T-cell (primary cell): Measurements from ENCODE around the gene LATS2. TPM values are rescaled to one million over a fixed set of nuclear protein-coding genes. Genes with fewer than 3 reads are reported as not detected.
A peak's percentile ranks its signal among the peaks of the same experiment; 100 is the strongest.

Source experiments
- ATAC-seq, 4 experiments: fragments of 200-7000 bp in 3 of 4; fragments of 150-1000 bp in 1 of 4; cut with Tn5 transposase; replicated peaks in 1 of 4; 1 replicate in 3 of 4; 2 replicates in 1 of 4; pipeline ENCODE4 v1.10.0; 2021; ENCODE audit warnings: moderate library complexity in 3 of 4, mild to moderate bottlenecking in 2 of 4, moderate number of reproducible peaks in 1 of 4
- CTCF ChIA-PET, 2 donors: fragments of 300-600 bp; sonication (Branson Sonifier 250); formaldehyde crosslinking; loops; one replicate each; lab custom pipeline; 2022; ENCODE audit warnings: antibody characterized with exemption in 2 of 2; lab: Charles Lee
- POLR2A ChIA-PET, 2 donors: fragments of 300-600 bp; sonication (Branson Sonifier 250); formaldehyde crosslinking; loops; one replicate each; lab custom pipeline; 2022; ENCODE audit warnings: antibody characterized with exemption in 2 of 2; lab: Charles Lee
- DNase-seq, 35 experiments: peaks; one replicate each; pipeline versions ENCODE4 v3.0.0 to v3.0.0-alpha.2; 2013 to 2023
- H3K27ac ChIP-seq: one replicate; pipeline ENCODE4 v1.5.1; 2013; ENCODE audit warnings: low read length
- H3K27me3 ChIP-seq, 2 experiments: replicated peaks in 1 of 2; 1 replicate in 1 of 2; 2 replicates in 1 of 2; pipeline versions ENCODE4 v1.6.1 to v1.7.0; 2013; ENCODE audit warnings: low read length in 1 of 2, mixed read lengths in 1 of 2; ENCODE audit not compliant: control insufficient read depth in 2 of 2, insufficient read depth in 2 of 2; ENCODE audit errors: extremely low read depth in 1 of 2
- H3K36me3 ChIP-seq, 2 donors: 1 replicate in 1 of 2; 2 replicates in 1 of 2; pipeline versions ENCODE4 v1.6.1 to v1.7.0; 2013; ENCODE audit warnings: low read length in 1 of 2; ENCODE audit not compliant: control insufficient read depth in 2 of 2, insufficient read depth in 1 of 2; ENCODE audit errors: extremely low read depth in 1 of 2
- H3K4me1 ChIP-seq, 2 experiments: 1 replicate in 1 of 2; 2 replicates in 1 of 2; pipeline versions ENCODE4 v1.6.1 to v1.7.0; 2013; ENCODE audit warnings: low read length in 2 of 2, mixed read lengths in 1 of 2; ENCODE audit not compliant: insufficient read depth in 2 of 2, control insufficient read depth in 1 of 2; ENCODE audit errors: extremely low read depth in 1 of 2
- H3K4me3 ChIP-seq, 2 donors: 1 replicate in 1 of 2; 2 replicates in 1 of 2; pipeline versions ENCODE4 v1.5.1 to v1.7.0; 2013; ENCODE audit warnings: mild to moderate bottlenecking in 2 of 2, low read length in 1 of 2, moderate library complexity in 1 of 2; ENCODE audit not compliant: control insufficient read depth in 1 of 2; ENCODE audit errors: extremely low read depth in 1 of 2
- H3K9me3 ChIP-seq: 2 replicates; pipeline ENCODE4 v1.7.0; 2013
- H3K27ac Mint-ChIP-seq, 2 donors: one replicate each; pipeline ENCODE4 v1.8.0; 2020 to 2021; ENCODE audit warnings: mild to moderate bottlenecking in 2 of 2, mixed read lengths in 2 of 2
- H3K27me3 Mint-ChIP-seq, 2 donors: one replicate each; pipeline ENCODE4 v1.8.0; 2021 to 2022; ENCODE audit warnings: mixed read lengths in 2 of 2
- H3K36me3 Mint-ChIP-seq: one replicate; pipeline ENCODE4 v1.8.0; 2021; ENCODE audit warnings: mixed read lengths
- H3K4me1 Mint-ChIP-seq, 3 donors: one replicate each; pipeline ENCODE4 v1.8.0; 2020 to 2022; ENCODE audit warnings: mixed read lengths in 3 of 3, mild to moderate bottlenecking in 1 of 3
- H3K4me3 Mint-ChIP-seq, 3 donors: one replicate each; pipeline ENCODE4 v1.8.0; 2020 to 2022; ENCODE audit warnings: mild to moderate bottlenecking in 3 of 3, mixed read lengths in 3 of 3, moderate library complexity in 3 of 3
- H3K9me3 Mint-ChIP-seq, 3 donors: one replicate each; pipeline ENCODE4 v1.8.0; 2020 to 2022; ENCODE audit warnings: mixed read lengths in 3 of 3
- WGBS: methylation state at CpG from one replicate; pipeline ENCODE4 v1.1.5; 2013; ENCODE audit warnings: missing lambda C conversion rate; ENCODE audit not compliant: insufficient coverage; 5-methylcytosine and 5-hydroxymethylcytosine counted together
- total RNA-seq, 35 experiments: library from RNA in 6 of 35; stranded (reverse) in 6 of 35; fragments of 120-200 nt in 1 of 35; gene quantifications; one replicate each; pipeline versions ENCODE4 v1.2.1 to v1.2.4 and lab custom pipeline; 2013 to 2026

The LATS2 gene
- total RNA-seq, 5 donors from 2014 or later (not counting 1 experiment from before 2014, with no cell fraction given), result 0.88 to 4.2 (median 2.7) TPM

GRCh38 chr13:21018220-21018619, 43.2 kb downstream of the LATS2 start:
- Histone ChIP-seq H3K4me1 (peaks cover 0 to 3% of the 10 kb centered on the region in 2 experiments), H3K9me3 (no peaks in the 10 kb centered on the region), H3K4me3 (no peak overlapping the region), H3K27me3 (no peaks in the 10 kb centered on the region), H3K36me3 (no peaks in the 10 kb centered on the region), H3K27ac (no peak overlapping the region)
- WGBS, result 97% methylated on average over 2 of the region's 4 CpGs
- no peaks in the 10 kb centered on the region for H3K36me3 Mint-ChIP-seq
- DNase-seq (no peak), ATAC-seq (no peak)
- POLR2A ChIA-PET, result no interaction called here
- no peak overlapping the region for H3K4me3 Mint-ChIP-seq
- peaks cover 0 to 19% (median 13%) of the 10 kb centered on the region in 3 donors for H3K4me1 Mint-ChIP-seq
- no peak overlapping the region for H3K27ac Mint-ChIP-seq
- no peaks in the 10 kb centered on the region for H3K9me3 Mint-ChIP-seq
- H3K27me3 Mint-ChIP-seq, result no peaks in the 10 kb centered on the region
- CTCF ChIA-PET, result interaction anchor here in 1 of 2 donors (0.7 kb wide), 1 partner anchor 28 kb away, joined by 4 read pairs; no protein-coding TSS in a partner anchor

GRCh38 chr13:21016487-21016886, 44.9 kb downstream of the LATS2 start:
- WGBS, result 86% methylated on average over 4 of the region's 4 CpGs
- Mint-ChIP-seq H3K9me3 (no peaks in the 10 kb centered on the region), H3K36me3 (no peaks in the 10 kb centered on the region), H3K4me1 (peaks cover 0 to 19% (median 13%) of the 10 kb centered on the region in 3 donors), H3K27ac (peak overlapping the region; percentile 86 to 87), H3K4me3 (no peak overlapping the region), H3K27me3 (no peaks in the 10 kb centered on the region)
- DNase-seq (no peak), ATAC-seq (no peak)
- CTCF ChIA-PET, result no interaction called here
- Histone ChIP-seq H3K27me3 (no peaks in the 10 kb centered on the region), H3K27ac (no peak overlapping the region), H3K36me3 (no peaks in the 10 kb centered on the region), H3K4me3 (no peak overlapping the region), H3K4me1 (peaks cover 0 to 3% of the 10 kb centered on the region in 2 experiments), H3K9me3 (no peaks in the 10 kb centered on the region)
- POLR2A ChIA-PET, result no interaction called here

GRCh38 chr13:21015284-21015683, 46.1 kb downstream of the LATS2 start:
- Histone ChIP-seq H3K27me3 (no peaks in the 10 kb centered on the region), H3K36me3 (no peaks in the 10 kb centered on the region), H3K27ac (no peak overlapping the region), H3K9me3 (no peaks in the 10 kb centered on the region), H3K4me1 (peaks cover 0 to 3% of the 10 kb centered on the region in 2 experiments), H3K4me3 (no peak overlapping the region)
- Mint-ChIP-seq H3K4me1 (peaks cover 5 to 29% (median 22%) of the 10 kb centered on the region in 3 donors), H3K4me3 (no peak overlapping the region), H3K27me3 (no peaks in the 10 kb centered on the region), H3K27ac (no peak overlapping the region), H3K36me3 (no peaks in the 10 kb centered on the region), H3K9me3 (no peaks in the 10 kb centered on the region)
- DNase-seq, result no peak
- ChIA-PET CTCF (no interaction called here), POLR2A (no interaction called here)
- ATAC-seq, result no peak
- no CpG with 5 or more reads among the region's 1 CpG for WGBS

DNA sequence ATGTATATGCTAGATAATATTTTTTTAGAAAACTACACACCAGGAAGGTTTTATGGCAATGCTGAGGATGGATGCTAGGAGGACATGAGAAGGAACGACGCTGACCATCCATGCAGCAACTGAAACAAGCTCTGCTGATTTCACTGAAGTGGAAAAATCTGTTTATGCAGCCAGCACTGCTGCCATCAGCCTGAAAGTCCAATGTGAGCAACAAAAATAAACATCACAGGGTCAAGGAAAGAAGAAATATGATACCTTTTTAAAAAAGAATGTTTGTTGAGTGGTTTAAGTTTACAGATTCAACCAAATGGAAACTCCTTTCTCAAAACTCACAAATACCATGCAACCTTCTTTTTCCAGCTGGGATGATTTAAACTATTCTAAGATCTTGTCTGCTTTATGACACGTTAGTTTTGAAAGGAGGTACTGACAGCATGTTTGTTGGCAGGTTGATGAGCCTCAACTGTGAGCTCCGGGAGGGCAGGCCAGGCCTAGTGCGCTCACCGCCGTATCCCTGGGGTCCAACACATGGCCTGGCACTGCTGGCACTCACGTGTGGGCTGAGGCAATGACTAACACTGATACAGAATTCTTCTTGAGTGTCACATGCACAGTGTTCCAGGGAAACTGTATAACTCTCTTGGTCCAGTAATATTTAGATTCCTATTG, 46.8 kb downstream of the LATS2 start:
- POLR2A ChIA-PET, result no interaction called here
- Mint-ChIP-seq H3K36me3 (no peaks in the 10 kb centered on the region), H3K4me1 (peaks cover 5 to 30% (median 26%) of the 10 kb centered on the region in 3 donors), H3K27me3 (no peaks in the 10 kb centered on the region), H3K4me3 (no peak overlapping the region), H3K9me3 (no peaks in the 10 kb centered on the region), H3K27ac (no peak overlapping the region)
- ATAC-seq (no peak), DNase-seq (no peak)
- Histone ChIP-seq H3K36me3 (no peaks in the 10 kb centered on the region), H3K4me3 (no peak overlapping the region), H3K27ac (no peak overlapping the region), H3K4me1 (peaks cover 0 to 3% of the 10 kb centered on the region in 2 experiments), H3K9me3 (no peaks in the 10 kb centered on the region), H3K27me3 (no peaks in the 10 kb centered on the region)
- CTCF ChIA-PET, result no interaction called here
- 90% methylated on average over 5 of the region's 8 CpGs for WGBS

GRCh38 chr13:21014139-21014501, 47.3 kb downstream of the LATS2 start:
- H3K27me3 ChIP-seq, result no peaks in the 10 kb centered on the region
- WGBS, result no CpG with 5 or more reads among the region's 6 CpGs
- no peak overlapping the region for H3K4me3 ChIP-seq
- peaks cover 0 to 3% of the 10 kb centered on the region in 2 experiments for H3K4me1 ChIP-seq
- CTCF ChIA-PET, result no interaction called here
- ATAC-seq, result no peak
- DNase-seq, result no peak
- Mint-ChIP-seq H3K27ac (no peak overlapping the region), H3K27me3 (no peaks in the 10 kb centered on the region), H3K9me3 (no peaks in the 10 kb centered on the region), H3K4me1 (peaks cover 5 to 30% (median 29%) of the 10 kb centered on the region in 3 donors), H3K36me3 (no peaks in the 10 kb centered on the region), H3K4me3 (no peak overlapping the region)
- no peak overlapping the region for H3K27ac ChIP-seq
- no peaks in the 10 kb centered on the region for H3K9me3 ChIP-seq
- no peaks in the 10 kb centered on the region for H3K36me3 ChIP-seq
- POLR2A ChIA-PET, result no interaction called here

GRCh38 chr13:21013682-21014038, 47.7 kb downstream of the LATS2 start:
- Mint-ChIP-seq H3K4me3 (no peak overlapping the region), H3K27me3 (no peaks in the 10 kb centered on the region), H3K36me3 (no peaks in the 10 kb centered on the region), H3K27ac (no peak overlapping the region), H3K4me1 (peaks cover 5 to 30% (median 29%) of the 10 kb centered on the region in 3 donors), H3K9me3 (no peaks in the 10 kb centered on the region)
- 83% methylated on average over 3 of the region's 4 CpGs for WGBS
- Histone ChIP-seq H3K4me3 (no peak overlapping the region), H3K4me1 (peaks cover 0 to 3% of the 10 kb centered on the region in 2 experiments), H3K36me3 (no peaks in the 10 kb centered on the region), H3K27me3 (no peaks in the 10 kb centered on the region), H3K27ac (no peak overlapping the region), H3K9me3 (no peaks in the 10 kb centered on the region)
- no peak for DNase-seq
- ATAC-seq, result no peak
- ChIA-PET CTCF (no interaction called here), POLR2A (no interaction called here)
